IMR-90 (cell line): ENCODE results near the gene ZNRD2.
A peak's percentile ranks its signal among the peaks of the same experiment; 100 is the strongest.

Experiments
- CEBPB ChIP-seq: IDR thresholded peaks from 2 replicates; pipeline ENCODE4 v1.6.1; 2012; ENCODE audit warnings: low read depth, low read length, improper control_type of control experiment
- FOS ChIP-seq: fragments of 150-350 bp; IDR thresholded peaks from 2 replicates; pipeline ENCODE4 v1.6.1; 2016; ENCODE audit warnings: low read depth, low read length
- MXI1 ChIP-seq: IDR thresholded peaks from 2 replicates; pipeline ENCODE4 v1.6.1; 2012; ENCODE audit warnings: low read depth, mild to moderate bottlenecking, low read length, moderate library complexity, borderline replicate concordance
- NFE2L2 ChIP-seq: fragments of 150-350 bp; IDR thresholded peaks from 2 replicates; pipeline ENCODE4 v1.6.1; 2016; ENCODE audit warnings: low read depth, mild to moderate bottlenecking, low read length
- POLR2A ChIP-seq: IDR thresholded peaks from 2 replicates; pipeline ENCODE4 v1.6.1; 2012; ENCODE audit warnings: mild to moderate bottlenecking, low read depth, low read length
- RAD21 ChIP-seq: IDR thresholded peaks from 2 replicates; pipeline ENCODE4 v1.6.1; 2012; ENCODE audit warnings: low read length, improper control_type of control experiment
- RCOR1 ChIP-seq: IDR thresholded peaks from 2 replicates; pipeline ENCODE4 v1.6.1; 2012; ENCODE audit warnings: mild to moderate bottlenecking, low read length, improper control_type of control experiment; ENCODE audit not compliant: insufficient replicate concordance
- SMC3 ChIP-seq: fragments of 150-350 bp; IDR thresholded peaks from 2 replicates; pipeline ENCODE4 v1.6.1; 2016; ENCODE audit warnings: low read depth, mild to moderate bottlenecking, antibody characterized with exemption, low read length, moderate library complexity
- TF ChIP-seq, protein P1 (sequence below): conservative IDR thresholded peaks from 2 replicates; pipeline ENCODE4 v1.5.1; 2012; ENCODE audit warnings: mild to moderate bottlenecking, low read depth, low read length, improper control_type of control experiment

DNA sequence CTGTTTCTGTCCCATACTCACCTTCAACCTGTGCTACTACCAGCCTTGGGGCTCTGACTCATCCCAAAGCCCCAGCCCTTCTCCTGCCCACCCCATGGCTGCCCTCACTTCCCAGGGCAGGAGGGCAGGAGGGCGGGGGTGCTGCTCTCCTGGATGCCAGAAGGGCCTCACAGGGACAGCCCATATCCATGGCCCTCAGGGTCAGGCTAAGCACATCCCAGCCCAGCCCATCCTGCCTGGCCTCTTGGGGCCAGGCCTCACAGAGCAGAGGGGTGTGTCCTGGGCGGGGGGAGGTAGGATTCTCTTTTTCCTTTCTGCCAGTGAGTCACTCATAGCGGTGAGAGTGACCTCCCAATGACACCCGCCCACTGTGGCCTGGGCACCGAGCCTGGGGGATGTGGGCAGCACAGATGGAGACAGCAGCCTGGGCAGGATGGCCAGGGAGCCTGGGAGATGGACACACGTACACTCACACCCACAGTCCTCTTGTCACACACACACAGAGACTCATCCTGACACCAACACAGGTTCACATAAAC lies 14.5 kb upstream of the ZNRD2 start:
- TF ChIP-seq, protein P1, sequence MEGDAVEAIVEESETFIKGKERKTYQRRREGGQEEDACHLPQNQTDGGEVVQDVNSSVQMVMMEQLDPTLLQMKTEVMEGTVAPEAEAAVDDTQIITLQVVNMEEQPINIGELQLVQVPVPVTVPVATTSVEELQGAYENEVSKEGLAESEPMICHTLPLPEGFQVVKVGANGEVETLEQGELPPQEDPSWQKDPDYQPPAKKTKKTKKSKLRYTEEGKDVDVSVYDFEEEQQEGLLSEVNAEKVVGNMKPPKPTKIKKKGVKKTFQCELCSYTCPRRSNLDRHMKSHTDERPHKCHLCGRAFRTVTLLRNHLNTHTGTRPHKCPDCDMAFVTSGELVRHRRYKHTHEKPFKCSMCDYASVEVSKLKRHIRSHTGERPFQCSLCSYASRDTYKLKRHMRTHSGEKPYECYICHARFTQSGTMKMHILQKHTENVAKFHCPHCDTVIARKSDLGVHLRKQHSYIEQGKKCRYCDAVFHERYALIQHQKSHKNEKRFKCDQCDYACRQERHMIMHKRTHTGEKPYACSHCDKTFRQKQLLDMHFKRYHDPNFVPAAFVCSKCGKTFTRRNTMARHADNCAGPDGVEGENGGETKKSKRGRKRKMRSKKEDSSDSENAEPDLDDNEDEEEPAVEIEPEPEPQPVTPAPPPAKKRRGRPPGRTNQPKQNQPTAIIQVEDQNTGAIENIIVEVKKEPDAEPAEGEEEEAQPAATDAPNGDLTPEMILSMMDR = no peak
- TF ChIP-seq SMC3 = peak; percentile 2; the same call in 1 of the 2 replicates
- TF ChIP-seq POLR2A = no peak
- no peak for TF ChIP-seq NFE2L2
- no peak for TF ChIP-seq CEBPB
- TF ChIP-seq FOS = peak; percentile 87
- TF ChIP-seq RAD21 = no peak
- TF ChIP-seq RCOR1 = peak; percentile 66
- TF ChIP-seq MXI1 = no peak
